Nephron (organoid): ENCODE data around the gene TRIM66.

ENCODE experiments used
- H3K27ac Mint-ChIP-seq, 3 experiments: 2 replicates each; pipeline ENCODE4 v1.8.0; 2020; ENCODE audit warnings: mixed read lengths in 3 of 3, mild to moderate bottlenecking in 2 of 3, moderate library complexity in 1 of 3
- H3K27me3 Mint-ChIP-seq: 2 replicates; pipeline ENCODE4 v1.8.0; 2021; ENCODE audit warnings: low read depth, mild to moderate bottlenecking, moderate library complexity, mixed read lengths
- H3K36me3 Mint-ChIP-seq: 2 replicates; pipeline ENCODE4 v1.8.0; 2020; ENCODE audit warnings: low read depth, mixed read lengths
- H3K4me1 Mint-ChIP-seq: 2 replicates; pipeline ENCODE4 v1.8.0; 2020; ENCODE audit warnings: mixed read lengths
- H3K4me3 Mint-ChIP-seq, 3 experiments: 2 replicates each; pipeline ENCODE4 v1.8.0; 2020; ENCODE audit warnings: mild to moderate bottlenecking in 3 of 3, mixed read lengths in 3 of 3, moderate library complexity in 2 of 3
- H3K9me3 Mint-ChIP-seq: 2 replicates; pipeline ENCODE4 v1.8.0; 2020; ENCODE audit warnings: mixed read lengths
- TF ChIP-seq, protein P1 (sequence below), 3 experiments: fragments of 200-600 bp; sonication (generic); IDR thresholded peaks; one replicate each; pipeline ENCODE4 v1.5.0; 2021; ENCODE audit warnings: antibody characterized with exemption in 3 of 3; ENCODE audit not compliant: unreplicated experiment in 3 of 3

The TRIM66 gene

DNA sequence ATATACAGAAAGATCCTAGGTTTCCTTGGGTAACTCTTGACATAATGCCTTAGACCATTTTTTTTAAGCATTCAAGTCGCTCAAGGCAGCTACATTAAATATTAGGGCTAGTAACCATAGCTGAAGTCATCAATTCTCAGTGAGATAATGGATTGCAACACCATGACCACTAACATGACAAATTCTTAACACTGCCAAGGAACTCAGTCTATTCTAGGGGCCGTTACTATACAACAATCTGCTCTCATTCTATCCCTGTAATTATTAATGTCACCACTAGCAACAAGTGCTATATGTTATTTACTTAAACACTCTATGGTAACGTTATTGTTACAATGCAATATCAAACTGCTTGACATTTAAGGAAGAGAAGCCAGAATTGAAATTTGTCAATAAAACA is 85.3 kb downstream of the TRIM66 start:
- TF ChIP-seq, protein P1, sequence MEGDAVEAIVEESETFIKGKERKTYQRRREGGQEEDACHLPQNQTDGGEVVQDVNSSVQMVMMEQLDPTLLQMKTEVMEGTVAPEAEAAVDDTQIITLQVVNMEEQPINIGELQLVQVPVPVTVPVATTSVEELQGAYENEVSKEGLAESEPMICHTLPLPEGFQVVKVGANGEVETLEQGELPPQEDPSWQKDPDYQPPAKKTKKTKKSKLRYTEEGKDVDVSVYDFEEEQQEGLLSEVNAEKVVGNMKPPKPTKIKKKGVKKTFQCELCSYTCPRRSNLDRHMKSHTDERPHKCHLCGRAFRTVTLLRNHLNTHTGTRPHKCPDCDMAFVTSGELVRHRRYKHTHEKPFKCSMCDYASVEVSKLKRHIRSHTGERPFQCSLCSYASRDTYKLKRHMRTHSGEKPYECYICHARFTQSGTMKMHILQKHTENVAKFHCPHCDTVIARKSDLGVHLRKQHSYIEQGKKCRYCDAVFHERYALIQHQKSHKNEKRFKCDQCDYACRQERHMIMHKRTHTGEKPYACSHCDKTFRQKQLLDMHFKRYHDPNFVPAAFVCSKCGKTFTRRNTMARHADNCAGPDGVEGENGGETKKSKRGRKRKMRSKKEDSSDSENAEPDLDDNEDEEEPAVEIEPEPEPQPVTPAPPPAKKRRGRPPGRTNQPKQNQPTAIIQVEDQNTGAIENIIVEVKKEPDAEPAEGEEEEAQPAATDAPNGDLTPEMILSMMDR (IDR thresholded peaks at IDR 0.05; ENCODE audit: unreplicated experiment in 3 of 3) = no peak
- H3K4me3 Mint-ChIP-seq = no peak overlapping the region
- peaks cover 4% of the 10 kb centered on the region for H3K27me3 Mint-ChIP-seq
- H3K36me3 Mint-ChIP-seq = no peaks in the 10 kb centered on the region
- H3K27ac Mint-ChIP-seq = no peak overlapping the region
- H3K4me1 Mint-ChIP-seq = peaks cover 18% of the 10 kb centered on the region
- H3K9me3 Mint-ChIP-seq = no peaks in the 10 kb centered on the region

DNA sequence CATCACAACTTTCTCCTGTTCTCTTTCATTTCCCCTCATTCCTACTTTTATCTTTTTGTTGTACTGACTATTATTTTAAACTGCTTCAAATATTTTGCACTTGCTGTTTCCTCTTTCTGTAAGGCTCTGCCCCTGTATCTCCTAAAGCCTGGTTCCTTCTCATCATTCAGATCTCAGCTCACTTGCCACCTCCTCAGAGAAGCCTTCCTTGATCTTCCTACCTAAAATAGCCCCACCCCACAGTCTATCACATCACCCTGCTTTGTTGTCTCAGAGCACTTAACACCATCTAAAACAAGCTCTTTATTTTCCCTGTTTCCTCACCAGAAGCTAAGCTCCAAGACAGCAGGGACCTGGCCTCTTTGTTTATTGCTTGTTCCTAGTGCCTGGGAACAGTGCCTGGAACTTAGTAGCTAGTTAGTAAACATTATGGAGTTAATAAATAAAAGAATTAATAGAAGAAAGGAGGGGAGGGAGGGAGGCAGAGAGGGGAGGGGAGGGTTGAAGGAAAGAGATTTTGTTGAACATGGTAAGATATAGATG is 85.9 kb downstream of the TRIM66 start:
- Mint-ChIP-seq H3K4me1 (peaks cover 18% of the 10 kb centered on the region), H3K36me3 (no peaks in the 10 kb centered on the region), H3K27ac (no peak overlapping the region), H3K4me3 (peak overlapping the region; percentile 4 to 56 (median 43)), H3K27me3 (peaks cover 4% of the 10 kb centered on the region), H3K9me3 (no peaks in the 10 kb centered on the region)
- TF ChIP-seq, protein P1 (IDR thresholded peaks at IDR 0.05; ENCODE audit: unreplicated experiment in 3 of 3) = no peak

DNA sequence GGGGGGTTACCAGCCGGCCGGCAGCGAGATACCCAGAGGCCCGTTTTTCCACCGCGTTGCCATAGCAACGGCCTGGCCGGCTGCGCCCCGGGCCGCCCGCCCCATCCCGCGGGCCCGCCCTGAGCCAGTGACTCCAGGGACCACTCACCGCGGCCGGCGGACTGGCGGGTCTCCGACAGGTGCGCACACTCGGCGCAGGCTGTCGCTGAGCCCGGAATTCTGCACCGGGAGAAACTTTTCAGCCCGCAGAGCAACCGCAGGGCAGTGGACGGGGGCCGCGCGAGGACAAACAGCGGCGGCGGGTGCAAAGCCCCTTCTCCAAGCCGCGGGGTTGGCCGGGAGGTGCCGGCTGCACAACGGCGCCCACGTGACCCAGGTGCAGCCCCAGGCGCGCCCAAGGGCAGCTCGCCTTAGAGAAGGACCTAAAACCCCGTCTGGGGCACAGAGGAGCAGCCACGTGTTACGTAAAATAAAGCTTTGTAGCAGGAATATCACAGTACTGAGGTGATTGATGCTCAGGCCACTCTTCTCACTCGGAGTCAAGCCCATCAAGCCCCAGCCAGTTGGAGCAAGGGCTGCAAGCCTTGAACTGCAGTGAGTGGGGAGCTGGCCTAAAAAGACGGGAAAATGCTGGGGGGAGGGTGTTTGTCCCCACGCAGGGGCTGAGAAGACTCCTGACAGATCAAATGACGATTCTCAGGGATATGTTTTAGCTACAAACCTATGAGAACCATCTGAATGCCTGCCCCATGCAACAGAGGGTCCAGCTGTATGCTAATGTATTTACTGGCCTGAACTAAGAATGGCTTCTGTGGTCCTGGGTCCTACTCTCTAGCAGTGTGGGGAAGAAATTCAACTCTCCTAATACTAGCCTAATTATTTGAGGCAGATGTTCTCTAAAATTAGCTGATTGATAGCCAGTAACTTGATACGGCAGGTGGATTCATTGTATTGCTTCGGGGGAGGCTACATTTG is 88.2 kb downstream of the TRIM66 start, which contains the start of gene STK33:
STK33 (minus strand) TSS at position 294 of the 975 bp plus-strand sequence. CDS start 119,323 bp downstream, outside the sequence.
- Mint-ChIP-seq H3K9me3 (no peaks in the 10 kb centered on the region), H3K4me1 (peaks cover 18% of the 10 kb centered on the region), H3K27ac (peak within 1 kb of the TSS in 1 of 3 experiments; percentile 61), H3K27me3 (peaks cover 4% of the 10 kb centered on the region), H3K4me3 (peak within 1 kb of the TSS; percentile 92 to 95 (median 95)), H3K36me3 (no peaks in the 10 kb centered on the region)
- TF ChIP-seq, protein P1 (IDR thresholded peaks at IDR 0.05; ENCODE audit: unreplicated experiment in 3 of 3) = no peak

DNA sequence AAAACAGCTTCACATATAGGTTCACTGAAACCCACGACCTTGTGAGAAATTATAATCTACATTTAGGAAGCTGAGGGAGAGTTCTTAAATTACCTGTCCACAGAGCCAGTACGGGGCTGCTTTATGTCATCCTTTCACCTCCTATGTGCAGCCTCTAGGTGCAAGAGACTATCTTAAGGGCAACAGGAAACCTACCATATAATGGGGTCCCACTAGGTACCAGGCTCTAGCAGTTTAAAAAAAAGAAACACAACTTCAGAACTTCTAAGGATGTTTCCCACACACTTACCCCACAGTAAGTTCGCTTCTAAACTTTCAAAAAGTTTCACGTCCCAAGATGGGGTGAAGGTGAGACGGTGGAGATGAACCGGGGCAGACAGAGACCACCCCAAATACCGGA is 89.0 kb downstream of the TRIM66 start:
- Mint-ChIP-seq H3K4me3 (peak overlapping the region; percentile 92 to 95 (median 95)), H3K36me3 (no peaks in the 10 kb centered on the region), H3K27ac (peak overlapping the region in 1 of 3 experiments; percentile 61), H3K27me3 (peaks cover 4% of the 10 kb centered on the region), H3K4me1 (peaks cover 18% of the 10 kb centered on the region), H3K9me3 (no peaks in the 10 kb centered on the region)
- TF ChIP-seq, protein P1 (IDR thresholded peaks at IDR 0.05; ENCODE audit: unreplicated experiment in 3 of 3) = no peak

DNA sequence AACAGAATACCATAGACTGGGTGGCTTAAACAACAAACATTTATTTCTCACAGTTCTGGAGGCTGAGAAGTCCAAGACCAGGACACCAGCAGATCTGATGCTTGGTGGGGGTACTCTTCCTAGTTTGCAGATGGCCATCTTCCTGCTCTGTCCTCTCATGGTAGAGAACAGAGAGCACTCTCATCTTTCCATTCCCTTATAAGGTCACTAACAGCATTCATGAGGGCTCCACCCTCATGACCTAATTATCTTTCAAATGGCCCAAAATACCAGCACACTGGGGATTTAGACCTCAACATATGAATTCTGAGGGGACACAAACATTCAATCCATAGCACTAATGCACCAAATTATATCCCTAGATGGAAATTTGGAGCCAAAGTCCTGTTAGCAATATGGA is 94.5 kb downstream of the TRIM66 start:
- TF ChIP-seq, protein P1 (IDR thresholded peaks at IDR 0.05; ENCODE audit: unreplicated experiment in 3 of 3) = no peak

More for the DNA sequence above, 94.5 kb downstream of the TRIM66 start:
- Mint-ChIP-seq H3K36me3 (no peaks in the 10 kb centered on the region), H3K4me3 (no peak overlapping the region), H3K4me1 (peaks cover 1% of the 10 kb centered on the region), H3K27ac (no peak overlapping the region), H3K27me3 (no peaks in the 10 kb centered on the region), H3K9me3 (no peaks in the 10 kb centered on the region)
